Brain microvascular endothelial cell (primary cell): ENCODE results near the gene MXRA7.

Experiments
- DNase-seq: peaks from one replicate; pipeline ENCODE4 v3.0.0-alpha.2; 2020
- H3K27ac ChIP-seq: fragments of 250-450 bp; sonication (Bioruptor Pico); 2 replicates; pipeline ENCODE4 v1.5.1; 2020; ENCODE audit warnings: mild to moderate bottlenecking, moderate library complexity
- H3K27me3 ChIP-seq: fragments of 250-450 bp; sonication (Bioruptor Pico); replicated peaks from 2 replicates; pipeline ENCODE4 v1.5.1; 2020; ENCODE audit warnings: mild to moderate bottlenecking
- H3K36me3 ChIP-seq: fragments of 250-450 bp; sonication (Bioruptor Pico); replicated peaks from 2 replicates; pipeline ENCODE4 v1.5.1; 2020; ENCODE audit warnings: mild to moderate bottlenecking
- H3K4me3 ChIP-seq: 2 replicates; pipeline ENCODE4 v1.5.1; 2011; ENCODE audit warnings: low read depth, mild to moderate bottlenecking, control low read depth, low read length, moderate library complexity
- CTCF ChIP-seq: IDR thresholded peaks from 2 replicates; pipeline ENCODE4 v1.5.1; 2011; ENCODE audit warnings: low read depth, mild to moderate bottlenecking, moderate library complexity, low read length, control low read depth, inconsistent platforms; ENCODE audit errors: missing control alignments
- in situ Hi-C: cut with HindIII; loops from 2 replicates; pipeline ENCODE4 v1.10.0; 2017; ENCODE audit warnings: low sequenced_read_pairs, low pct_ligation_motif_present

The MXRA7 gene

GRCh38 chr17:76673729-76674128 is 37.0 kb downstream of the MXRA7 start:
- no peak for TF ChIP-seq CTCF
- Histone ChIP-seq H3K4me3 (no peak overlapping the region), H3K36me3 (peaks cover 22% of the 10 kb centered on the region), H3K27ac (no peak overlapping the region), H3K27me3 (no peaks in the 10 kb centered on the region)
- in situ Hi-C loops: no loop called here
- DNase-seq: no peak

- TF ChIP-seq CTCF: no peak
- Histone ChIP-seq H3K27ac (no peak overlapping the region), H3K27me3 (no peaks in the 10 kb centered on the region), H3K36me3 (peaks cover 19% of the 10 kb centered on the region), H3K4me3 (no peak overlapping the region)
- no peak for DNase-seq
- in situ Hi-C loops: no loop called here
Measured at GRCh38 chr17:76672892-76673291, 37.9 kb downstream of the MXRA7 start.

GRCh38 chr17:76672270-76672851 is 38.4 kb downstream of the MXRA7 start:
- Histone ChIP-seq H3K4me3 (peak overlapping the region; percentile 65), H3K27me3 (no peaks in the 10 kb centered on the region), H3K27ac (peak overlapping the region; percentile 45), H3K36me3 (peaks cover 14% of the 10 kb centered on the region)
- TF ChIP-seq CTCF: no peak
- in situ Hi-C loops: no loop called here
- no peak for DNase-seq

- no peak for TF ChIP-seq CTCF
Measured at GRCh38 chr17:76671912-76672262, 38.9 kb downstream of the MXRA7 start.

GRCh38 chr17:76671123-76671911 is 39.4 kb downstream of the MXRA7 start:
- no peaks in the 10 kb centered on the region for H3K27me3 ChIP-seq
- H3K36me3 ChIP-seq: peaks cover 5% of the 10 kb centered on the region
- TF ChIP-seq CTCF: no peak
- in situ Hi-C loops: no loop called here
- peak overlapping the region; percentile 36 for H3K27ac ChIP-seq
- DNase-seq: peak; percentile 100
- peak overlapping the region; percentile 65 for H3K4me3 ChIP-seq

More at GRCh38 chr17:76671912-76672262, 38.9 kb downstream of the MXRA7 start:
- H3K4me3 ChIP-seq: peak overlapping the region; percentile 65
- in situ Hi-C loops: no loop called here
- no peaks in the 10 kb centered on the region for H3K27me3 ChIP-seq
- H3K36me3 ChIP-seq: peaks cover 9% of the 10 kb centered on the region
- H3K27ac ChIP-seq: peak overlapping the region; percentile 45
- no peak for DNase-seq
